ENCODE measurements around the gene IFITM1. TPM values are rescaled to one million over a fixed set of nuclear protein-coding genes. Genes with fewer than 3 reads are reported as not detected.

The IFITM1 gene
- total and polyA plus RNA-seq, 2 of the 8 experiments (the other 6 are each of a cell fraction or from before 2014, with no cell fraction given), result 394 to 1,464 TPM

- no peak for TF ChIP-seq CHD7 (IDR thresholded peaks at IDR 0.05; ENCODE audit: insufficient replicate concordance, low read length)
- TF ChIP-seq CHD1 (IDR thresholded peaks at IDR 0.05; ENCODE audit: low read depth, low read length), result no peak
- no peak for TF ChIP-seq ATF2 (IDR thresholded peaks at IDR 0.05; ENCODE audit: low read length)
- TF ChIP-seq SAP30 (IDR thresholded peaks at IDR 0.05; ENCODE audit: insufficient read depth, insufficient replicate concordance, low read length), result no peak
- TF ChIP-seq E2F6 (IDR thresholded peaks at IDR 0.05), result no peak
- TF ChIP-seq GTF2F1 (IDR thresholded peaks at IDR 0.05; ENCODE audit: borderline replicate concordance, low read depth, low read length), result no peak
Measured at GRCh38 chr11:335779-336658, 22.2 kb downstream of the IFITM1 start (continued).
